ENCODE data around the gene EXOC6B. TPM values are rescaled to one million over a fixed set of nuclear protein-coding genes. Genes with fewer than 3 reads are reported as not detected.

The EXOC6B gene
- total RNA-seq, 2 donors from 2014 or later: 11.7 to 12.9 TPM

GRCh38 chr2:72834596-72834995 lies 8.8 kb upstream of the EXOC6B start:
- H3K27ac ChIP-seq: no peak overlapping the region
- H3K9me3 ChIP-seq: no peaks in the 10 kb centered on the region
- TF ChIP-seq CTCF (IDR thresholded peaks at IDR 0.05) (no peak), POLR2A (IDR thresholded peaks at IDR 0.05) (no peak)
- DNase-seq: no peak
- intact Hi-C loops (cut with DNase I): no loop called here
- no peaks in the 10 kb centered on the region for H3K4me1 ChIP-seq
- no peak overlapping the region for H3K4me3 ChIP-seq
- ATAC-seq: no peak
- H3K36me3 ChIP-seq (replicated peaks in 1 of 2; ENCODE audit: insufficient read depth in 1 of 2, low read depth in 2 of 2): no peaks in the 10 kb centered on the region
- no peaks in the 10 kb centered on the region for H3K27me3 ChIP-seq
- WGBS, 2 donors: 50 to 67% methylated on average over 1 of the region's 1 CpG

GRCh38 chr2:72833084-72833714 lies 7.4 kb upstream of the EXOC6B start:
- H3K27ac ChIP-seq: no peak overlapping the region
- H3K36me3 ChIP-seq (replicated peaks in 1 of 2; ENCODE audit: insufficient read depth in 1 of 2, low read depth in 2 of 2): no peaks in the 10 kb centered on the region
- H3K4me1 ChIP-seq: no peaks in the 10 kb centered on the region
- no peak for DNase-seq
- no peaks in the 10 kb centered on the region for H3K9me3 ChIP-seq
- no peaks in the 10 kb centered on the region for H3K27me3 ChIP-seq
- intact Hi-C loops (cut with DNase I): no loop called here
- TF ChIP-seq POLR2A (IDR thresholded peaks at IDR 0.05): no peak
- no peak for TF ChIP-seq CTCF (IDR thresholded peaks at IDR 0.05)
- 56 to 74% methylated on average over 5 of the region's 5 CpGs for WGBS, 2 donors
- ATAC-seq: no peak
- no peak overlapping the region for H3K4me3 ChIP-seq

- Histone ChIP-seq H3K27me3 (no peaks in the 10 kb centered on the region), H3K36me3 (replicated peaks in 1 of 2; ENCODE audit: insufficient read depth in 1 of 2, low read depth in 2 of 2) (no peaks in the 10 kb centered on the region), H3K9me3 (no peaks in the 10 kb centered on the region), H3K4me3 (no peak overlapping the region), H3K4me1 (no peaks in the 10 kb centered on the region), H3K27ac (no peak overlapping the region)
- DNase-seq (no peak), ATAC-seq (no peak)
- intact Hi-C loops (cut with DNase I): no loop called here
- TF ChIP-seq POLR2A (IDR thresholded peaks at IDR 0.05) (no peak), CTCF (IDR thresholded peaks at IDR 0.05) (no peak)
- WGBS, 2 donors: 57 to 61% methylated on average over 3 of the region's 3 CpGs
These were observed 4.4 kb upstream of the EXOC6B start for GRCh38 chr2:72830273-72830672.

GRCh38 chr2:72828840-72829507 lies 3.1 kb upstream of the EXOC6B start:
- ATAC-seq: no peak
- H3K9me3 ChIP-seq: no peaks in the 10 kb centered on the region
- H3K36me3 ChIP-seq (replicated peaks in 1 of 2; ENCODE audit: insufficient read depth in 1 of 2, low read depth in 2 of 2): no peaks in the 10 kb centered on the region
- H3K4me3 ChIP-seq: no peak overlapping the region
- intact Hi-C loops (cut with DNase I): no loop called here
- H3K4me1 ChIP-seq: peaks cover 10% of the 10 kb centered on the region
- WGBS, 2 donors: 70 to 72% methylated on average over 6 of the region's 6 CpGs
- no peak for DNase-seq
- TF ChIP-seq POLR2A (IDR thresholded peaks at IDR 0.05): no peak
- no peak for TF ChIP-seq CTCF (IDR thresholded peaks at IDR 0.05)
- H3K27me3 ChIP-seq: no peaks in the 10 kb centered on the region
- H3K27ac ChIP-seq: no peak overlapping the region

All from body of pancreas (tissue), 4 donors.